Measurements from ENCODE around the gene PICALM.
"Not testable (repeated sequence)": the region's sequence is repeated elsewhere in the genome, so short reads cannot be mapped to it uniquely, and the experiment has no call there.

PICALM gene

DNA sequence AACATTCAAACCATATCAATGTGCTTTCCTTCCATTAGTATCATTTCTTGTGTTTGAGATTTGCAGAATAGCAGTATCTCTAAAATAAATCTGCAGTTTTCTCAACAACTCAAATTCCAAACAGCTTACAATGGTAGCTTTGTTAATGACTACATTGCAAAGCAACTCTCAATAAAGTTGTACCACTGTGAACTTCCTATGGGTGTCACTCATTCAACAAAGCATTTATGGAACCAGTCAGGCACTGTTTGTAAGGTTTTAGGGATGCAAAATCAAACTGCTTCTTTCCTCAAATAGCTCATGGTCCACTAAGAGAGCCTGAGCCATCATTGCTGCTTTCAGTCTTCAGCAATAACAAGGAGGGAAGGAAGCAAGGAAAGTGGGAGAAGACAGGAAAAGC lies 122.7 kb downstream of the PICALM start:
- FAIRE-seq: no peak

DNA sequence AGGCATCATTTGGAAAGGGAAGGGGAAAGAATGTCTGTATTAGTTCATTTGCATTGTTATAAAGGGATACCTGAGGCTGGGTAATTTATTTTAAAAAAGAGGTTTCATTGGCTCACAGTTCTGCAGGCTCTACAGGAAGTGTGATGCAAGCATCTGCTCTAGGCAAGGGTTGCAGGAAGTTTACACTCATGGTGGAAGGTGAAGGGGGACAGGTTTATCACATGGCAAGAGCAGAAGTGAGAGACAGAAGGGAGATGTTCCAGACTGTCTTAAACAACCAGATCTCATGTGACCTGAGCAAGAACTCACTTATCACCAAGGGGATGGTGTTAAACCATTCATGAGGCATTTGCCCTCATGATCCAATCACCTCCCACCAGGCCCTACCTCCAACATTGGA lies 123.1 kb downstream of the PICALM start:
- DNase-seq (ENCODE audit: low spot score) (no peak), FAIRE-seq (no peak)

More for the DNA sequence above, 122.7 kb downstream of the PICALM start:
- no peak for DNase-seq (ENCODE audit: low spot score)

GRCh38 chr11:85945296-85945695 lies 123.6 kb downstream of the PICALM start:
- DNase-seq (ENCODE audit: low spot score) (no peak), FAIRE-seq (no peak)

- FAIRE-seq (no peak), DNase-seq (ENCODE audit: low spot score) (peak; percentile 24)
Measured at GRCh38 chr11:85941380-85941973, 127.4 kb downstream of the PICALM start.

- no peak for FAIRE-seq
- DNase-seq (ENCODE audit: low spot score): no peak
Measured at GRCh38 chr11:85939099-85940015, 129.5 kb downstream of the PICALM start.

DNA sequence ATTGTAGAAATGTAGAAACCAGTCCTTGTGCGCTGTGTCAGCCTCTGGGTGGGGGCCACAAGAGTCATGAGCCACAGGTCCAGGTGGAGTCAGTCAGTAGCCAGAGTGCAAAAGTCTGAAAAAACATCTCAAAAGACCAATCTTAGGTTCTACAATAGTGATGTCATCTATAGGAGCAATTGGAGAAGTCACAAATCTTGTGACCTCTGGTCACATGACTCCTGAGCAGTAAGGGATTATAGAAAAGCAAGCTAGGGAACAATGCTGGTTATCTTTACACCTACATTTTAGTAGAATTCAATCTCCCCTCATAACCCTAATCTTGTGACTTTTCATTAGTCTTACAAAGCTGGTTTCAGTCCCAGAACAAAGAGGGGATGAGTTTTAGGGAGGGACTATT lies 131.0 kb downstream of the PICALM start:
- no peak for DNase-seq (ENCODE audit: low spot score)
- FAIRE-seq: no peak

- FAIRE-seq (no peak), DNase-seq (ENCODE audit: low spot score) (no peak)
Measured at GRCh38 chr11:85935751-85936150, 133.1 kb downstream of the PICALM start.

GRCh38 chr11:85934596-85935169 lies 134.2 kb downstream of the PICALM start:
- FAIRE-seq (no peak), DNase-seq (ENCODE audit: low spot score) (no peak)

DNA sequence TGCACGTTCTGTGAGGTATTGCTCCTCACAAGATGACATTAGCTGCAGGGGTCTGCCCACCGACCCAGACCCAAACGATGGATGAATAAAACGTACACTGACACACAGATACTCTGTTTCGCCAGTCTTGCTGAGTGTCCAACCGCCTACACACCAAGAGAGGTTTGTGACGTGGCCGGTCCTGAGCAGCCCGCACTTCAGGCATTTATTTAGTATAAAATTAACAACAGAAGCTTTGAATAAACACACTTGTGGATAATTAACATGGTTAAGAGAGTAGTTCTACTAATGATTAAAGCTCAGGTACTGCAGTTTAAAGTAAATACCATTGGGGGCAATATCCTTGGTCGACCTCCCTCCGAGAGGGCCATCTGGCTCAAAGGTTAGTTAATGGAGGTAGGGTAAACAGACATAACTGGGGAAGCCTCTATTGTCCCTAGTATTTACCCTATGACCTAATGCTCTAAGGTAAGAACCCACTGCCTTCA lies 138.0 kb downstream of the PICALM start:
- no peak for DNase-seq (ENCODE audit: low spot score)
- FAIRE-seq: no peak

DNA sequence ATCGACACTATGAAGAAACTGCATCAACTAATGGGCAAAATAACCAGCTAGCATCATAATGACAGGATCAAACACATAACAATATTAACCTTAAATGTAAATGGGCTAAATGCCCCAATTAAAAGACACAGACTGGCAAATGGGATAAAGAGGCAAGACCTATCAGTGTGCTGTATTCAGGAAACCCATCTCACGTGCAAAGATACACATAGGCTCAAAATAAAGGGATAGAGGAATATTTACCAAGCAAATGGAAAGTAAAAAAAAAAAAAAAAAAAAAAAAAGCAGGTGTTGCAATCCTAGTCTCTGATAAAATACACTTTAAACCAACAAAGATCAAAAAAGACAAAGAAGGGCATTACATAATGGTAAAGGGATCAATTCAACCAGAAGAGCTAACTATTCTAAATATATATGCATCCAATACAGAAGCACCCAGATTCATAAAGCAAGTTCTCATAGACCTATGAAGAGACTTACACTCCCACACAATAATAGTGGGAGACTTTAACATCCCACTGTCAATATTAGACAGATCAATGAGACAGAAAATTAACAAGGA lies 142.2 kb downstream of the PICALM start:
- DNase-seq (ENCODE audit: low spot score); FAIRE-seq: not testable (repeated sequence)

GRCh38 chr11:85923455-85923854 lies 145.4 kb downstream of the PICALM start:
- DNase-seq (ENCODE audit: low spot score) (no peak), FAIRE-seq (no peak)

DNA sequence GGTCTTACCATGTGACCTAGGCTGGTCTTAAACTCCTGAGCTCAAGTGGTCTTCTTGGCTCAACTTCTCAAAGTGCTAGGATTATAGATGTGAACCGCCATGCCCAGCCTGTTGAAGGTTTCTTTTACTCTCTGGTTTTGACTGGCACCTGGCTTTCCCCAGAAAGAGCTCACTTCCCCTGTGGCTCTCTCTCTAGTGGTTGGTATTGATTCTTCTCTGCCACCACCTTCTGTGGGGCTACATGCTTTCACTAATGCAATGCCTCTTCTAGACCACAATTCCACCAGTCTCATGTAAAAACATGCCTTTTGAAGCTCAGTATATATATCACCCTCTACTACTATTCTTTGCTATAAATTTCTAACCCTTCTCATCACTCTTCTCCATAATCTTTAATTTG lies 146.5 kb downstream of the PICALM start:
- no peak for DNase-seq (ENCODE audit: low spot score)
- FAIRE-seq: no peak

DNA sequence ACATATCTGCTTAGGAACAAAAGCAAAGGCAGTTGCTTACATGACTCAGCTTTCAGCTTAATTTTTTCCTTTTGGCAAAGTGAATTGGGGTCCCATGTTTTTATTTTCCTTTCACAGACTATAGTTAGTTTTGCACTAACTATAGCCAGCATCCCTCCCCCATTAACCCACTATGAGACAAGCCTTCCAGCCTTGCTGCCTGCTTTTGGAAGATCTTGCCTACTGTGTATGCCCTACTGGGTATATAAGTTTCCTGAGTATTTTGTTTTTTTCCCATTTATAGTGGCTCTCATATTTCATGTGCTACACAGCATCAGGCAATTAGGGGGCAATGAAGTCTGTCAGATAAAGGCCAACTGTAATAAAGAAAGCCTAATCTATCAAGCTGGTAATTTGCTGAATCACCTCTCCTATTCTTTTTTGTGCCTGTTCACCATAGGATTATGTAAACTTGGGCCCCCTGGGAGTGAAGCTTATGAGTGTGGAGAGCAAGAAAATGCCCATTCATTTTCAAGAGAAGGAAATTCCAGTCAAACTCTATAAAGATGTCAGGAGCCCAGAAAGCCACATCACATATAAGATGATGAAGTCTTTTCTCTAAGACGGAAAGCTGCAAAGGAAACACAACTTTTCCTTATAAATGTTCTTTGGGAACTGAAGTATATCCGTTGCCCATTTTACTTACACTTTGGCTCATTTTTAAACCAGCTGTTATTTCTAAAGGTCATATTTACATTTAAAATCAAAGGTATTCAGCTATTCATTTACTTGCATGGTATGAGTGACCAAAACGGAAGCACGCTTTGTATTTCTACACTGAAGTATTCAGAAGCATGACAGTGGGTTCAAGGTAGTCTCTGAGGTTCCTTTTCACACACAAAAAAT lies 149.7 kb downstream of the PICALM start:
- FAIRE-seq (no peak), DNase-seq (ENCODE audit: low spot score) (no peak)

DNA sequence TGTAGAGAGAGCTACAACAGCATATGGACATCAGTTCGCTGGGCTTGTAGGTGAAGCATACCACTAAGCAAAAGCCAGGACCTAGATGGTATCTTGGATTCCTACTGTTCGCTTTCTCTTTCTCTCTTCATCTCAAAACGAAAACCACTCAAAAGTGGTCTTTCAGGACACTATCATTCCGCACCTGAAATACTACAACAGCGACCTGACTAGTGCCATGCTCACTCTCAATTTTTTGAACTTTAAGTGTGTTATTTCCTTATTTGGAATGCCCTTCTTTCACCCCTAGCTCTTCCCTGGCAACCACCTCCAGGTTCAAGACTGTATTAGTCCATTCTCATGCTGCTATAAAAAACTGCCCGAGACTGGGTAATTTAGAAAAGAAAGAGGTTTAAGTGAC lies 154.5 kb downstream of the PICALM start:
- FAIRE-seq (no peak), DNase-seq (ENCODE audit: low spot score) (no peak)

- FAIRE-seq (no peak), DNase-seq (ENCODE audit: low spot score) (no peak)
Measured at GRCh38 chr11:85913513-85913912, 155.4 kb downstream of the PICALM start.

- no peak for FAIRE-seq
- no peak for DNase-seq (ENCODE audit: low spot score)
Measured at GRCh38 chr11:85912414-85912813, 156.5 kb downstream of the PICALM start.
